IMR-90 (cell line): ENCODE data around the gene BAG1. TPM values are rescaled to one million over a fixed set of nuclear protein-coding genes. Genes with fewer than 3 reads are reported as not detected.

Experiments used
- ATAC-seq: fragments of 200-7000 bp; cut with Tn5 transposase; 2 replicates; pipeline ENCODE4 v1.9.1; 2020; ENCODE audit warnings: low read depth, mild to moderate bottlenecking, moderate library complexity
- BruUV-seq: library from RNA; stranded (reverse); fragments of 400-500 nt; replicated peaks from 2 replicates; lab custom pipeline; 2021; lab: Mats Ljungman, UMichigan
- CTCF ChIA-PET: fragments of 300-600 bp; formaldehyde crosslinking; extraction: SDS; loops from one replicate; lab custom pipeline; 2021; ENCODE audit warnings: antibody characterized with exemption; lab: Yijun Ruan, JAX
- POLR2A ChIA-PET: fragments of 300-600 bp; sonication (Branson Sonifier 250); formaldehyde crosslinking; loops from one replicate; lab custom pipeline; 2022; ENCODE audit warnings: antibody characterized with exemption; ENCODE audit not compliant: unreplicated experiment; lab: Charles Lee
- DNase-seq: peaks from one replicate; pipeline ENCODE4 v3.0.0; 2013
- H2AFZ ChIP-seq: replicated peaks from 2 replicates; pipeline ENCODE3; 2013; ENCODE audit warnings: low read length, mild to moderate bottlenecking; ENCODE audit not compliant: poor library complexity
- H2AK5ac ChIP-seq: 2 replicates; pipeline ENCODE4 v1.6.1; 2013; ENCODE audit warnings: low read depth, low read length, inconsistent platforms
- H2AK9ac ChIP-seq: replicated peaks from 2 replicates; pipeline ENCODE3; 2013; ENCODE audit warnings: mild to moderate bottlenecking, low read depth, low read length, moderate library complexity; ENCODE audit not compliant: poor library complexity
- H2BK120ac ChIP-seq: 2 replicates; pipeline ENCODE4 v1.6.1; 2013; ENCODE audit warnings: low read depth, low read length, inconsistent platforms
- H2BK15ac ChIP-seq: 3 replicates; pipeline ENCODE4 v1.6.1; 2013; ENCODE audit warnings: low read depth, low read length, inconsistent platforms
- H2BK20ac ChIP-seq: 2 replicates; pipeline ENCODE4 v1.6.1; 2013; ENCODE audit warnings: low read depth, mild to moderate bottlenecking, inconsistent platforms, low read length, moderate library complexity
- H2BK5ac ChIP-seq: 2 replicates; pipeline ENCODE4 v1.6.1; 2013; ENCODE audit warnings: mild to moderate bottlenecking, low read depth, low read length, inconsistent platforms; ENCODE audit not compliant: poor library complexity, severe bottlenecking
- H3K14ac ChIP-seq: replicated peaks from 2 replicates; pipeline ENCODE4 v1.6.1; 2013; ENCODE audit warnings: low read depth, low read length, inconsistent platforms
- H3K18ac ChIP-seq: 2 replicates; pipeline ENCODE4 v1.6.1; 2013; ENCODE audit warnings: low read depth, low read length, control low read depth
- H3K23ac ChIP-seq: 2 replicates; pipeline ENCODE4 v1.6.1; 2013; ENCODE audit warnings: low read depth, low read length, inconsistent platforms
- H3K27ac ChIP-seq: 2 replicates; pipeline ENCODE4 v1.5.1; 2013; ENCODE audit warnings: mild to moderate bottlenecking, control low read depth, low read length; ENCODE audit not compliant: insufficient read depth
- H3K27me3 ChIP-seq: 2 replicates; pipeline ENCODE4 v1.6.1; 2013; ENCODE audit warnings: low read length; ENCODE audit not compliant: control insufficient read depth, insufficient read depth
- H3K36me3 ChIP-seq: 2 replicates; pipeline ENCODE4 v1.6.1; 2013; ENCODE audit warnings: low read length, mixed read lengths; ENCODE audit not compliant: control insufficient read depth, insufficient read depth
- H3K4ac ChIP-seq: 2 replicates; pipeline ENCODE4 v1.6.1; 2013; ENCODE audit warnings: low read depth, low read length, inconsistent platforms
- H3K4me1 ChIP-seq: 2 replicates; pipeline ENCODE4 v1.6.1; 2013; ENCODE audit warnings: low read length, mixed read lengths; ENCODE audit not compliant: control insufficient read depth, insufficient read depth
- H3K4me2 ChIP-seq: 2 replicates; pipeline ENCODE4 v1.6.1; 2013; ENCODE audit warnings: low read depth, mild to moderate bottlenecking, control low read depth, low read length, moderate library complexity
- H3K4me3 ChIP-seq: 2 replicates; pipeline ENCODE4 v1.5.1; 2013; ENCODE audit warnings: low read depth, mild to moderate bottlenecking, control low read depth, low read length, moderate library complexity; ENCODE audit not compliant: insufficient read depth
- H3K56ac ChIP-seq: 2 replicates; pipeline ENCODE4 v1.6.1; 2013; ENCODE audit warnings: low read length, inconsistent platforms; ENCODE audit not compliant: insufficient read depth; ENCODE audit errors: extremely low read depth
- H3K79me1 ChIP-seq, 2 experiments: 2 replicates each; pipeline ENCODE4 v1.6.1; 2013; ENCODE audit warnings: low read length in 2 of 2, inconsistent platforms in 1 of 2, low read depth in 1 of 2
- H3K9ac ChIP-seq: 2 replicates; pipeline ENCODE4 v1.6.1; 2013; ENCODE audit warnings: low read depth, low read length, control low read depth
- H3K9me1 ChIP-seq: 2 replicates; pipeline ENCODE4 v1.6.1; 2013; ENCODE audit warnings: low read length, inconsistent platforms; ENCODE audit not compliant: insufficient read depth
- H3K9me3 ChIP-seq: 2 replicates; pipeline ENCODE4 v1.6.1; 2013; ENCODE audit warnings: low read length; ENCODE audit not compliant: control insufficient read depth, insufficient read depth
- H4K20me1 ChIP-seq: 2 replicates; pipeline ENCODE4 v1.6.1; 2013; ENCODE audit warnings: low read length, inconsistent platforms; ENCODE audit not compliant: insufficient read depth
- H4K5ac ChIP-seq: 2 replicates; pipeline ENCODE4 v1.6.1; 2013; ENCODE audit warnings: mild to moderate bottlenecking, low read depth, low read length, control low read depth
- H4K8ac ChIP-seq, 2 experiments: 2 replicates each; pipeline ENCODE4 v1.6.1; 2013; ENCODE audit warnings: low read depth in 2 of 2, low read length in 2 of 2, control low read depth in 1 of 2, inconsistent platforms in 1 of 2
- H4K91ac ChIP-seq: 2 replicates; pipeline ENCODE4 v1.6.1; 2013; ENCODE audit warnings: low read depth, low read length, inconsistent platforms; ENCODE audit not compliant: insufficient read depth
- BHLHE40 ChIP-seq: fragments of 150-350 bp; IDR thresholded peaks from 2 replicates; pipeline ENCODE4 v1.6.1; 2016; ENCODE audit warnings: mild to moderate bottlenecking, low read depth, low read length
- SMC3 ChIP-seq: fragments of 150-350 bp; IDR thresholded peaks from 2 replicates; pipeline ENCODE4 v1.6.1; 2016; ENCODE audit warnings: low read depth, mild to moderate bottlenecking, antibody characterized with exemption, low read length, moderate library complexity
- WGBS, 2 experiments: methylation state at CpG; one replicate each; pipeline versions ENCODE4 v1.1.5 to v1.1.7; 2013; ENCODE audit warnings: missing lambda C conversion rate in 2 of 2; ENCODE audit not compliant: insufficient read length in 1 of 2; ENCODE audit errors: extremely low coverage in 2 of 2; 5-methylcytosine and 5-hydroxymethylcytosine counted together
- dilution Hi-C: fragments of 300-500 bp; cut with HindIII; formaldehyde crosslinking; loops from one replicate; pipeline ENCODE4 v1.14.3; 2018; ENCODE audit warnings: low sequenced_read_pairs; ENCODE audit not compliant: unreplicated experiment
- in situ Hi-C: fragments of 300-500 bp; cut with MboI; formaldehyde crosslinking; loops from 3 replicates; pipeline ENCODE4 v1.14.3; 2019; ENCODE audit warnings: low sequenced_read_pairs, inconsistent platforms, mixed read lengths
- intact Hi-C: fragments of 100-400 bp; cut with micrococcal nuclease; formaldehyde crosslinking; loops from 2 replicates; pipeline ENCODE4 v1.10.0; 2022
- polyA plus RNA-seq, 3 experiments: library from polyadenylated mRNA; depleted of rRNA; stranded (reverse); fragments of >200 nt; gene quantifications; 2 replicates each; pipeline ENCODE4 v1.2.3, GENCODE V29; 2012; ENCODE audit warnings: low replicate concordance in 1 of 3
- total RNA-seq: library from RNA; depleted of rRNA; stranded (reverse); fragments of >200 nt; gene quantifications from 2 replicates; pipeline ENCODE4 v1.2.3, GENCODE V29; 2012

BAG1 gene
- total and polyA plus RNA-seq, 2 of the 4 experiments (the other 2 are of a cell fraction), result 4.5 to 20.9 TPM

GRCh38 chr9:33310748-33311147 lies 46.2 kb upstream of the BAG1 start:
- Histone ChIP-seq H3K4ac (peak overlapping the region; percentile 15; the same call in 1 of the 2 replicates), H3K14ac (0 out of 2 replicates have a peak overlapping the region, but pooled peaks have one; percentile 6), H4K91ac (no peak overlapping the region), H2BK5ac (peak overlapping the region; percentile 84), H2AK5ac (no peak overlapping the region), H3K9ac (no peak overlapping the region), H3K18ac (peak overlapping the region; percentile 61; the same call in 1 of the 2 replicates), H3K36me3 (peaks cover 51% of the 10 kb centered on the region), H3K56ac (no peak overlapping the region), H3K23ac (no peak overlapping the region), H3K9me3 (no peaks in the 10 kb centered on the region), H3K4me1 (peaks cover 5% of the 10 kb centered on the region; the same call in 1 of the 2 replicates), H2BK20ac (peak overlapping the region; percentile 22; the same call in 1 of the 2 replicates), H2BK15ac (peak overlapping the region; percentile 48; the same call in 2 of the 3 replicates), H3K9me1 (peaks cover 18% of the 10 kb centered on the region; the same call in 1 of the 2 replicates), H2BK120ac (peak overlapping the region; percentile 1; the same call in 1 of the 2 replicates), H4K5ac (no peak overlapping the region; the same call in 1 of the 2 replicates), H4K20me1 (peaks cover 8% of the 10 kb centered on the region; the same call in 1 of the 2 replicates), H3K27ac (no peak overlapping the region), H4K8ac (no peak overlapping the region), H2AK9ac (no peak overlapping the region), H2AFZ (no peak overlapping the region), H3K79me1 (peaks cover 18 to 52% of the 10 kb centered on the region in 2 experiments), H3K27me3 (no peaks in the 10 kb centered on the region), H3K4me3 (no peak overlapping the region), H3K4me2 (no peak overlapping the region)
- DNase-seq, result no peak
- in situ Hi-C loops (no loop called here), intact Hi-C loops (no loop called here), dilution Hi-C loops (no loop called here)
- TF ChIP-seq BHLHE40 (no peak), SMC3 (no peak)
- POLR2A ChIA-PET, result no interaction called here
- no TSS peak for BruUV-seq
- no CpG with 5 or more reads among the region's 2 CpGs for WGBS, 2 experiments
- CTCF ChIA-PET, result no interaction called here
- ATAC-seq, result no peak
